ENCODE data around the gene SKIDA1. TPM values are rescaled to one million over a fixed set of nuclear protein-coding genes. Genes with fewer than 3 reads are reported as not detected.
A peak's percentile ranks its signal among the peaks of the same experiment; 100 is the strongest.

Gene SKIDA1
- total RNA-seq, 1 experiment from 2014 or later, result 0.34 TPM

GRCh38 chr10:21524526-21525366 is 736 bp downstream of the SKIDA1 start:
- no peak for TF ChIP-seq FOSL1 (IDR thresholded peaks at IDR 0.05; ENCODE audit: low read depth)
- no peak for TF ChIP-seq POLR2A (IDR thresholded peaks at IDR 0.05; ENCODE audit: borderline replicate concordance, extremely low read depth, insufficient read depth, insufficient read length)
- TF ChIP-seq ELF1 (IDR thresholded peaks at IDR 0.05; ENCODE audit: borderline replicate concordance, low read depth), result no peak
- TF ChIP-seq ATF3 (IDR thresholded peaks at IDR 0.05), result no peak
- TF ChIP-seq ZNF274 (IDR thresholded peaks at IDR 0.05; ENCODE audit: low read depth, low read length), result no peak
- no peak for TF ChIP-seq REST (IDR thresholded peaks at IDR 0.05; ENCODE audit: low read depth)
- TF ChIP-seq MAX (IDR thresholded peaks at IDR 0.05), result no peak
- TF ChIP-seq EZH2phosphoT487 (IDR thresholded peaks at IDR 0.05; ENCODE audit: borderline replicate concordance), result no peak
- TF ChIP-seq CEBPB (IDR thresholded peaks at IDR 0.05; ENCODE audit: low read depth), result no peak
- H3K9ac ChIP-seq (ENCODE audit: low read length), result peak overlapping the region; percentile 86; the same call in 1 of the 2 replicates
- intact Hi-C loops (cut with micrococcal nuclease), result no loop called here

More at GRCh38 chr10:21524526-21525366, 736 bp downstream of the SKIDA1 start:
- Histone ChIP-seq H3K27me3 (ENCODE audit: insufficient read depth, low read length) (no peaks in the 10 kb centered on the region), H2AFZ (ENCODE audit: low read depth, low read length, poor library complexity, severe bottlenecking) (peak overlapping the region; percentile 55), H3K27ac (ENCODE audit: low read depth, low read length) (peak overlapping the region; percentile 91), H3K9me3 (ENCODE audit: control insufficient read depth in 1 of 2, insufficient read depth in 1 of 2, low read depth in 1 of 2, low read length in 2 of 2) (no peaks in the 10 kb centered on the region), H3K4me2 (ENCODE audit: low read length) (peak overlapping the region; percentile 88), H3K4me3 (replicated peaks in 1 of 2; ENCODE audit: low read depth in 1 of 2, low read length in 2 of 2) (peak overlapping the region in 1 of 2 experiments; percentile 56; a peak in 2 of 4 replicates), H3K36me3 (ENCODE audit: control insufficient read depth in 1 of 2, insufficient read depth in 2 of 2, low read length in 2 of 2) (no peaks in the 10 kb centered on the region), H3K9me2 (ENCODE audit: insufficient read depth) (no peaks in the 10 kb centered on the region), H3K4me1 (ENCODE audit: control insufficient read depth in 1 of 2, insufficient read depth in 2 of 2, low read length in 2 of 2) (peaks cover 8 to 48% of the 10 kb centered on the region in 2 experiments), H3K79me2 (ENCODE audit: insufficient read depth, low read length) (no peaks in the 10 kb centered on the region), H4K20me1 (ENCODE audit: insufficient read depth) (no peaks in the 10 kb centered on the region)
- RAD21 ChIA-PET (ENCODE audit: low non-redundant PET in 1 of 2, low total read pairs in 2 of 2, uncharacterized antibody in 2 of 2, unreplicated experiment in 2 of 2), result interaction anchor here (0.7 to 1.1 kb wide), 2 partner anchors 19 to 28 kb away, joined by 3 read pairs; no protein-coding TSS in a partner anchor
- no TSS peak for BruUV-seq (replicated peaks)
- ATAC-seq (no peak), DNase-seq (ENCODE audit: low read depth, low spot score) (no peak)
- POLR2A ChIA-PET, result interaction anchor here (0.7 kb wide), 1 partner anchor 1138 kb away, joined by 6 read pairs; no protein-coding TSS in a partner anchor
- CTCF ChIA-PET, result no interaction called here
